Measurements from ENCODE around the gene POU2AF1.

DNA sequence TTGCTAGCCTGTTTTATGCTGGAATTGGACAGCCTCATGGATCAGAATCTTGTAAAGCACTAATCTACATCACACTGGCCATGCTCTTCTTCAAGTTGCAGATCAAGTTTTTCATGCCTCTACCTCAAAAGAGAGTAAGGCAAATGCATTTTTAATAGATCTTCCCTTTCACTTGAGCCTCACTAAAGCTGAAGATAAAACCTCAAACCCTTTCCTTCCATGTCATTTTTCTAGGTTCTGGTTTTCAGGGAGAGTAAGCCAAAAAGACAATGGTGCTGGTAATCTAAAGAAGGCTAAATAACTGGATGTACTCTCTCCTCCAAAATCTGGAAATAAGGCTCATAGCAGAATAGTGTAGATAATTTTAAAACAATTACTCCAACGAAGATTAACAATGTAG lies 28.3 kb downstream of the POU2AF1 start:
- TF ChIP-seq POLR2A (IDR thresholded peaks at IDR 0.05; ENCODE audit: low read depth): no peak
- TF ChIP-seq CTCF (IDR thresholded peaks at IDR 0.05): no peak
- TF ChIP-seq EP300 (IDR thresholded peaks at IDR 0.05): no peak
- no peak for TF ChIP-seq POLR2AphosphoS5 (IDR thresholded peaks at IDR 0.05)
